HepG2 (cell line): ENCODE data around the gene HNRNPL.

Experiments
- DPF2 ChIP-seq: sonication (generic); formaldehyde crosslinking; IDR thresholded peaks from 2 replicates; pipeline ENCODE4 v1.4.0; 2020; ENCODE audit warnings: mild to moderate bottlenecking, low read depth, missing genetic modification reagents, borderline replicate concordance
- EZH2 ChIP-seq: conservative IDR thresholded peaks from 2 replicates; pipeline ENCODE4 v1.6.1; 2012; ENCODE audit warnings: mild to moderate bottlenecking, low read depth, low read length, moderate library complexity
- MYC ChIP-seq: sonication (generic); formaldehyde crosslinking; IDR thresholded peaks from 2 replicates; pipeline ENCODE4 v1.9.0; 2021; ENCODE audit warnings: missing genetic modification reagents, borderline replicate concordance
- REST ChIP-seq, 2 experiments: IDR thresholded peaks; 2 replicates each; pipeline ENCODE4 v1.6.1; 2011 to 2012; ENCODE audit warnings: low read length in 2 of 2, borderline replicate concordance in 1 of 2, low read depth in 1 of 2, mild to moderate bottlenecking in 1 of 2, moderate library complexity in 1 of 2
- THAP9 ChIP-seq: sonication (generic); formaldehyde crosslinking; IDR thresholded peaks from 2 replicates; pipeline ENCODE4; 2020; ENCODE audit warnings: missing genetic modification reagents, mild to moderate bottlenecking, borderline replicate concordance
- YY1 ChIP-seq: IDR thresholded peaks from 2 replicates; pipeline ENCODE4 v1.6.1; 2011; ENCODE audit warnings: low read length, low read depth, moderate library complexity, mild to moderate bottlenecking; ENCODE audit not compliant: insufficient read depth, insufficient replicate concordance
- ZNF510 ChIP-seq: sonication (generic); formaldehyde crosslinking; IDR thresholded peaks from 2 replicates; pipeline ENCODE4 v1.4.0; 2020; ENCODE audit warnings: low read depth, mild to moderate bottlenecking, missing genetic modification reagents
- TF ChIP-seq, protein P1 (sequence below): sonication (generic); formaldehyde crosslinking; IDR thresholded peaks from 2 replicates; pipeline ENCODE4 v1.5.0; 2020; ENCODE audit warnings: mild to moderate bottlenecking, missing genetic modification reagents, moderate library complexity
- TF ChIP-seq, protein P2 (sequence below): IDR thresholded peaks from 2 replicates; pipeline ENCODE4 v1.6.1; 2016; ENCODE audit warnings: low read depth, control low read depth
- TF ChIP-seq, protein P3 (sequence below): sonication (generic); formaldehyde crosslinking; IDR thresholded peaks from 2 replicates; pipeline ENCODE4 v1.5.1; 2020; ENCODE audit warnings: missing genetic modification reagents, mild to moderate bottlenecking, borderline replicate concordance
- TF ChIP-seq, protein P4 (sequence below): conservative IDR thresholded peaks from 2 replicates; pipeline ENCODE4 v1.6.1; 2018; ENCODE audit warnings: missing genetic modification reagents

DNA sequence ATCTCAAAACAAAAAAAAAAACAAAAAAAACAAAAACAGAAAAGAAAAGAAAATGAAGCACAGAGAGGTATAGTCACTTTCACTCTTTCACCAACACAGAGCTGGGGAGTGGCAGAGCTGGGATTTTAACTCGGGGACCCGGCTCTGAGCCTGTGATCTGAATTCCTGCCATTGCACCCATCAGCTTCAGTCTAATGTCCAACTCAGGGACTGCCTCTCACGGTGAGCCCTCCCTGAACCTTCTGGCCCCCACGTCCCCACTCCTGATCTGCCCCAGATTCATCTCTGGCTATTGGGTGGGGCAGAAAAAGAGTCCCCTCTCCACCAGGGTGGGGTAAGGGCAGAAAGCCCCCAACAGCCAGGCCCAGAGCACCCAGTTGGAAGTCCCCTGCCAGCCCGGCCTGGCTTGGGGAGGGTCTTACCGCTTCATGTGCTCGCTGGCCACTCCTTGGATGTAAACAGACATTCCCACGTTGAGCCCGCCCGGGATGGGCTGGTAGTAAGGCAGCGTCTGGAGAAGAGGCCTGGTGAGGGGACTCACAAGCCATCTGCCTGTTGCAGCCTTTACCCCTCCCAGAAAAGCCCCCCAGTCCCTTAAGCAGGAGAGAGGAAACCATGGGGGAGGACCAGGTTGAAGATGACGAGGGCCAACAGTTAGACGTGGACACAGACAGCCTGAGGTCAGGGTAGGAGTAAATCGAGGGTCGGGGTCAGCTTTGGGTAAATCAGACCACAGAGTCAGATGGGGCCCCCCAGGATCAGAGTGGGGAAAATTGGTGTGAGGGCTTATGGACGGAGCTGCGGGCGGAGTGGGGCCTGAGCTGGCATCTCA lies 37.6 kb downstream of the HNRNPL start:
- TF ChIP-seq, protein P1, sequence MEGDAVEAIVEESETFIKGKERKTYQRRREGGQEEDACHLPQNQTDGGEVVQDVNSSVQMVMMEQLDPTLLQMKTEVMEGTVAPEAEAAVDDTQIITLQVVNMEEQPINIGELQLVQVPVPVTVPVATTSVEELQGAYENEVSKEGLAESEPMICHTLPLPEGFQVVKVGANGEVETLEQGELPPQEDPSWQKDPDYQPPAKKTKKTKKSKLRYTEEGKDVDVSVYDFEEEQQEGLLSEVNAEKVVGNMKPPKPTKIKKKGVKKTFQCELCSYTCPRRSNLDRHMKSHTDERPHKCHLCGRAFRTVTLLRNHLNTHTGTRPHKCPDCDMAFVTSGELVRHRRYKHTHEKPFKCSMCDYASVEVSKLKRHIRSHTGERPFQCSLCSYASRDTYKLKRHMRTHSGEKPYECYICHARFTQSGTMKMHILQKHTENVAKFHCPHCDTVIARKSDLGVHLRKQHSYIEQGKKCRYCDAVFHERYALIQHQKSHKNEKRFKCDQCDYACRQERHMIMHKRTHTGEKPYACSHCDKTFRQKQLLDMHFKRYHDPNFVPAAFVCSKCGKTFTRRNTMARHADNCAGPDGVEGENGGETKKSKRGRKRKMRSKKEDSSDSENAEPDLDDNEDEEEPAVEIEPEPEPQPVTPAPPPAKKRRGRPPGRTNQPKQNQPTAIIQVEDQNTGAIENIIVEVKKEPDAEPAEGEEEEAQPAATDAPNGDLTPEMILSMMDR (CRISPR knock-in tag): no peak
- TF ChIP-seq YY1 (no peak), MYC (CRISPR knock-in tag) (no peak), DPF2 (CRISPR knock-in tag) (no peak), THAP9 (no peak), EZH2 (no peak), REST (IDR thresholded peaks at IDR 0.05; ENCODE audit: borderline replicate concordance in 1 of 2, low read depth in 1 of 2, low read length in 2 of 2) (no peak), ZNF510 (CRISPR knock-in tag) (no peak)
- TF ChIP-seq, protein P2, sequence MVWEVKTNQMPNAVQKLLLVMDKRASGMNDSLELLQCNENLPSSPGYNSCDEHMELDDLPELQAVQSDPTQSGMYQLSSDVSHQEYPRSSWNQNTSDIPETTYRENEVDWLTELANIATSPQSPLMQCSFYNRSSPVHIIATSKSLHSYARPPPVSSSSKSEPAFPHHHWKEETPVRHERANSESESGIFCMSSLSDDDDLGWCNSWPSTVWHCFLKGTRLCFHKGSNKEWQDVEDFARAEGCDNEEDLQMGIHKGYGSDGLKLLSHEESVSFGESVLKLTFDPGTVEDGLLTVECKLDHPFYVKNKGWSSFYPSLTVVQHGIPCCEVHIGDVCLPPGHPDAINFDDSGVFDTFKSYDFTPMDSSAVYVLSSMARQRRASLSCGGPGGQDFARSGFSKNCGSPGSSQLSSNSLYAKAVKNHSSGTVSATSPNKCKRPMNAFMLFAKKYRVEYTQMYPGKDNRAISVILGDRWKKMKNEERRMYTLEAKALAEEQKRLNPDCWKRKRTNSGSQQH (CRISPR knock-in tag): no peak
- TF ChIP-seq, protein P3, sequence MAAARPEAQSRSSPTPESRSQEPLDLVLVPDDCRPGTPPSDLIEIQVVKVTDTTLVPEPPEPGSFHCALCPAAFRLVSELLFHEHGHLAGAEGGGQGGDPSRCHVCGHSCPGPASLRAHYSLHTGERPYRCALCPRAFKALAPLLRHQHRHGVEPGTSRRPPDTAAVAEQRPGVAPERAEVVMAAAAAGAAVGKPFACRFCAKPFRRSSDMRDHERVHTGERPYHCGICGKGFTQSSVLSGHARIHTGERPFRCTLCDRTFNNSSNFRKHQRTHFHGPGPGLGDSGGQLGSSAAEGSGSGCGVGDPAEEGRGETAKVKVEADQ: no peak
- TF ChIP-seq, protein P4, sequence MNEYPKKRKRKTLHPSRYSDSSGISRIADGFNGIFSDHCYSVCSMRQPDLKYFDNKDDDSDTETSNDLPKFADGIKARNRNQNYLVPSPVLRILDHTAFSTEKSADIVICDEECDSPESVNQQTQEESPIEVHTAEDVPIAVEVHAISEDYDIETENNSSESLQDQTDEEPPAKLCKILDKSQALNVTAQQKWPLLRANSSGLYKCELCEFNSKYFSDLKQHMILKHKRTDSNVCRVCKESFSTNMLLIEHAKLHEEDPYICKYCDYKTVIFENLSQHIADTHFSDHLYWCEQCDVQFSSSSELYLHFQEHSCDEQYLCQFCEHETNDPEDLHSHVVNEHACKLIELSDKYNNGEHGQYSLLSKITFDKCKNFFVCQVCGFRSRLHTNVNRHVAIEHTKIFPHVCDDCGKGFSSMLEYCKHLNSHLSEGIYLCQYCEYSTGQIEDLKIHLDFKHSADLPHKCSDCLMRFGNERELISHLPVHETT (CRISPR knock-in tag): no peak
